K562 (cell line): Measurements from ENCODE around the gene ABCB6. TPM values are rescaled to one million over a fixed set of nuclear protein-coding genes. Genes with fewer than 3 reads are reported as not detected.
A peak's percentile ranks its signal among the peaks of the same experiment; 100 is the strongest.

Experiments used
- ATF6 ChIP-seq: sonication (generic); formaldehyde crosslinking; IDR thresholded peaks from 2 replicates; pipeline ENCODE4 v1.4.0; 2020; ENCODE audit warnings: mild to moderate bottlenecking, missing genetic modification reagents
- DACH1 ChIP-seq: fragments of 450-650 bp; IDR thresholded peaks from 2 replicates; pipeline ENCODE4 v1.6.1; 2018; ENCODE audit not compliant: partially characterized antibody
- MXD1 ChIP-seq: fragments of 250-450 bp; sonication (Bioruptor Pico); IDR thresholded peaks from 2 replicates; pipeline ENCODE4 v1.8.0; 2021; ENCODE audit warnings: borderline replicate concordance, mild to moderate bottlenecking, moderate library complexity; ENCODE audit not compliant: poor library complexity, severe bottlenecking
- RAD21 ChIP-seq, 2 experiments: fragments of 250-450 bp in 1 of 2; fragments of 450-650 bp in 1 of 2; sonication (Bioruptor Pico) in 1 of 2; formaldehyde crosslinking in 1 of 2; IDR thresholded peaks in 1 of 2; conservative IDR thresholded peaks in 1 of 2; 2 replicates each; pipeline versions ENCODE4 v1.4.0 to v1.8.0; 2020 to 2022; ENCODE audit warnings: mild to moderate bottlenecking in 2 of 2, moderate library complexity in 1 of 2
- SIX5 ChIP-seq, 2 experiments: IDR thresholded peaks; 2 replicates each; pipeline ENCODE4 v1.6.1; 2011; ENCODE audit warnings: low read length in 2 of 2, borderline replicate concordance in 1 of 2, low read depth in 1 of 2, mild to moderate bottlenecking in 1 of 2, moderate library complexity in 1 of 2; ENCODE audit not compliant: insufficient read depth in 1 of 2
- ZNF518B ChIP-seq: fragments of 250-450 bp; sonication (Bioruptor Pico); IDR thresholded peaks from 2 replicates; pipeline ENCODE4 v1.5.0; 2021; ENCODE audit warnings: mild to moderate bottlenecking, moderate library complexity
- polyA plus RNA-seq, 8 experiments: library from polyadenylated mRNA; depleted of rRNA in 4 of 8; stranded (reverse) in 5 of 8; unstranded in 3 of 8; fragments of >200 nt; fragmentation: Nextera tagmentation in 2 of 8; fragmentation: Illumina TruSeq in 1 of 8; extraction: Ambion mirVana in 2 of 8; extraction: Trizol in 1 of 8; gene quantifications; 2 replicates each; pipeline versions ENCODE4 v1.2.1 to v1.2.3, GENCODE V29; 2011 to 2014; ENCODE audit warnings: inconsistent platforms in 1 of 8, missing spikeins in 1 of 8
- total RNA-seq, 7 experiments: library from RNA; depleted of rRNA in 6 of 7; stranded (reverse); fragments of >200 nt in 6 of 7; fragmentation: Illumina TruSeq in 2 of 7; extraction: Trizol in 2 of 7; gene quantifications; 2 replicates each; pipeline versions ENCODE4 v1.2.1 to v1.2.3, GENCODE V29; 2011 to 2021; ENCODE audit warnings: low replicate concordance in 1 of 7
- TF ChIP-seq, protein P1 (sequence below): fragments of 250-450 bp; sonication (Bioruptor Pico); IDR thresholded peaks from 2 replicates; pipeline ENCODE4 v1.4.0; 2020
- TF ChIP-seq, protein P2 (sequence below): sonication (generic); IDR thresholded peaks from 2 replicates; pipeline ENCODE4 v1.6.1; 2016

The ABCB6 gene
- total and polyA plus RNA-seq, 9 of the 15 experiments (the other 6 are each of a cell fraction or from before 2014, with no cell fraction given): 3.7 to 29.8 (median 16.8) TPM

- TF ChIP-seq RAD21 (CRISPR knock-in tag; conservative IDR thresholded peaks at IDR 0.05 in 1 of 2, IDR thresholded peaks at IDR 0.05 in 1 of 2) (peak; percentile 71 to 81), SIX5 (IDR thresholded peaks at IDR 0.05; ENCODE audit: borderline replicate concordance in 1 of 2, insufficient read depth in 1 of 2, low read depth in 1 of 2, low read length in 2 of 2) (no peak), ATF6 (CRISPR knock-in tag) (peak; percentile 85; the same call in 1 of the 2 replicates), ZNF518B (CRISPR knock-in tag) (no peak), DACH1 (no peak), MXD1 (CRISPR knock-in tag) (no peak)
- TF ChIP-seq, protein P1, sequence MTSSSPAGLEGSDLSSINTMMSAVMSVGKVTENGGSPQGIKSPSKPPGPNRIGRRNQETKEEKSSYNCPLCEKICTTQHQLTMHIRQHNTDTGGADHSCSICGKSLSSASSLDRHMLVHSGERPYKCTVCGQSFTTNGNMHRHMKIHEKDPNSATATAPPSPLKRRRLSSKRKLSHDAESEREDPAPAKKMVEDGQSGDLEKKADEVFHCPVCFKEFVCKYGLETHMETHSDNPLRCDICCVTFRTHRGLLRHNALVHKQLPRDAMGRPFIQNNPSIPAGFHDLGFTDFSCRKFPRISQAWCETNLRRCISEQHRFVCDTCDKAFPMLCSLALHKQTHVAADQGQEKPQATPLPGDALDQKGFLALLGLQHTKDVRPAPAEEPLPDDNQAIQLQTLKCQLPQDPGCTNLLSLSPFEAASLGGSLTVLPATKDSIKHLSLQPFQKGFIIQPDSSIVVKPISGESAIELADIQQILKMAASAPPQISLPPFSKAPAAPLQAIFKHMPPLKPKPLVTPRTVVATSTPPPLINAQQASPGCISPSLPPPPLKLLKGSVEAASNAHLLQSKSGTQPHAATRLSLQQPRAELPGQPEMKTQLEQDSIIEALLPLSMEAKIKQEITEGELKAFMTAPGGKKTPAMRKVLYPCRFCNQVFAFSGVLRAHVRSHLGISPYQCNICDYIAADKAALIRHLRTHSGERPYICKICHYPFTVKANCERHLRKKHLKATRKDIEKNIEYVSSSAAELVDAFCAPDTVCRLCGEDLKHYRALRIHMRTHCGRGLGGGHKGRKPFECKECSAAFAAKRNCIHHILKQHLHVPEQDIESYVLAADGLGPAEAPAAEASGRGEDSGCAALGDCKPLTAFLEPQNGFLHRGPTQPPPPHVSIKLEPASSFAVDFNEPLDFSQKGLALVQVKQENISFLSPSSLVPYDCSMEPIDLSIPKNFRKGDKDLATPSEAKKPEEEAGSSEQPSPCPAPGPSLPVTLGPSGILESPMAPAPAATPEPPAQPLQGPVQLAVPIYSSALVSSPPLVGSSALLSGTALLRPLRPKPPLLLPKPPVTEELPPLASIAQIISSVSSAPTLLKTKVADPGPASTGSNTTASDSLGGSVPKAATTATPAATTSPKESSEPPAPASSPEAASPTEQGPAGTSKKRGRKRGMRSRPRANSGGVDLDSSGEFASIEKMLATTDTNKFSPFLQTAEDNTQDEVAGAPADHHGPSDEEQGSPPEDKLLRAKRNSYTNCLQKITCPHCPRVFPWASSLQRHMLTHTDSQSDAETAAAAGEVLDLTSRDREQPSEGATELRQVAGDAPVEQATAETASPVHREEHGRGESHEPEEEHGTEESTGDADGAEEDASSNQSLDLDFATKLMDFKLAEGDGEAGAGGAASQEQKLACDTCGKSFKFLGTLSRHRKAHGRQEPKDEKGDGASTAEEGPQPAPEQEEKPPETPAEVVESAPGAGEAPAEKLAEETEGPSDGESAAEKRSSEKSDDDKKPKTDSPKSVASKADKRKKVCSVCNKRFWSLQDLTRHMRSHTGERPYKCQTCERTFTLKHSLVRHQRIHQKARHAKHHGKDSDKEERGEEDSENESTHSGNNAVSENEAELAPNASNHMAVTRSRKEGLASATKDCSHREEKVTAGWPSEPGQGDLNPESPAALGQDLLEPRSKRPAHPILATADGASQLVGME (CRISPR knock-in tag): peak; percentile 22; the same call in 1 of the 2 replicates
- TF ChIP-seq, protein P2, sequence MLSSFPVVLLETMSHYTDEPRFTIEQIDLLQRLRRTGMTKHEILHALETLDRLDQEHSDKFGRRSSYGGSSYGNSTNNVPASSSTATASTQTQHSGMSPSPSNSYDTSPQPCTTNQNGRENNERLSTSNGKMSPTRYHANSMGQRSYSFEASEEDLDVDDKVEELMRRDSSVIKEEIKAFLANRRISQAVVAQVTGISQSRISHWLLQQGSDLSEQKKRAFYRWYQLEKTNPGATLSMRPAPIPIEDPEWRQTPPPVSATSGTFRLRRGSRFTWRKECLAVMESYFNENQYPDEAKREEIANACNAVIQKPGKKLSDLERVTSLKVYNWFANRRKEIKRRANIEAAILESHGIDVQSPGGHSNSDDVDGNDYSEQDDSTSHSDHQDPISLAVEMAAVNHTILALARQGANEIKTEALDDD: no peak
Observed at GRCh38 chr2:219160186-219161017, 58.4 kb downstream of the ABCB6 start, which contains the start of gene NHEJ1 (continued).
